Common myeloid progenitor, CD34-positive (primary cell): ENCODE data around the gene CHPF2.

ENCODE experiments used
- CTCF ChIA-PET: fragments of 350-600 bp; sonication (Branson Sonifier 250); formaldehyde crosslinking; loops from one replicate; lab custom pipeline; 2021; ENCODE audit warnings: antibody characterized with exemption; lab: Charles Lee
- POLR2A ChIA-PET: fragments of 350-600 bp; sonication (Branson Sonifier 250); formaldehyde crosslinking; loops from one replicate; lab custom pipeline; 2021; ENCODE audit warnings: antibody characterized with exemption; lab: Charles Lee
- DNase-seq, 3 donors: peaks; one replicate each; pipeline versions ENCODE4 v3.0.0 to v3.0.0-alpha.2; 2013
- H3K27ac ChIP-seq, 2 experiments: 1 replicate in 1 of 2; 2 replicates in 1 of 2; pipeline ENCODE4 v1.7.0; 2013; ENCODE audit warnings: inconsistent platforms in 2 of 2, low read length in 2 of 2, mild to moderate bottlenecking in 2 of 2, low read depth in 1 of 2, moderate library complexity in 1 of 2; ENCODE audit not compliant: severe bottlenecking in 2 of 2, insufficient read depth in 1 of 2, poor library complexity in 1 of 2
- H3K27me3 ChIP-seq, 5 experiments: replicated peaks in 2 of 5; 1 replicate in 3 of 5; 2 replicates in 2 of 5; pipeline versions ENCODE4 v1.6.1 to v1.7.0; 2013; ENCODE audit warnings: low read length in 4 of 5, mild to moderate bottlenecking in 2 of 5, moderate library complexity in 2 of 5, inconsistent platforms in 1 of 5; ENCODE audit not compliant: insufficient read depth in 5 of 5, control insufficient read depth in 4 of 5
- H3K36me3 ChIP-seq, 4 experiments: 1 replicate in 2 of 4; 2 replicates in 2 of 4; pipeline versions ENCODE4 v1.6.1 to v1.7.0; 2013; ENCODE audit warnings: low read length in 3 of 4, control low read depth in 1 of 4, mild to moderate bottlenecking in 1 of 4; ENCODE audit not compliant: control insufficient read depth in 4 of 4, insufficient read depth in 4 of 4
- H3K4me1 ChIP-seq, 4 experiments: 1 replicate in 3 of 4; 2 replicates in 1 of 4; pipeline versions ENCODE4 v1.6.1 to v1.7.1; 2013; ENCODE audit warnings: low read length in 3 of 4, mild to moderate bottlenecking in 3 of 4, control low read depth in 1 of 4, inconsistent platforms in 1 of 4, moderate library complexity in 1 of 4; ENCODE audit not compliant: control insufficient read depth in 4 of 4, insufficient read depth in 4 of 4; ENCODE audit errors: control extremely low read depth in 1 of 4
- H3K4me3 ChIP-seq, 7 experiments: 1 replicate in 4 of 7; 2 replicates in 3 of 7; pipeline versions ENCODE4 v1.5.1 to v1.7.0; 2013; ENCODE audit warnings: mild to moderate bottlenecking in 7 of 7, low read length in 6 of 7, moderate library complexity in 6 of 7, inconsistent platforms in 2 of 7, low read depth in 2 of 7, control low read depth in 1 of 7; ENCODE audit not compliant: insufficient read depth in 4 of 7, control insufficient read depth in 1 of 7; ENCODE audit errors: extremely low read depth in 1 of 7
- H3K9me3 ChIP-seq, 5 experiments: 1 replicate in 4 of 5; 2 replicates in 1 of 5; pipeline versions ENCODE4 v1.6.1 to v1.7.1; 2013; ENCODE audit warnings: low read length in 4 of 5, mild to moderate bottlenecking in 2 of 5, inconsistent platforms in 1 of 5, low read depth in 1 of 5, moderate library complexity in 1 of 5; ENCODE audit not compliant: control insufficient read depth in 4 of 5, insufficient read depth in 2 of 5; ENCODE audit errors: control extremely low read depth in 1 of 5
- WGBS: methylation state at CpG from one replicate; pipeline ENCODE4 v1.1.5; 2013; ENCODE audit not compliant: insufficient coverage; 5-methylcytosine and 5-hydroxymethylcytosine counted together

Gene CHPF2

DNA sequence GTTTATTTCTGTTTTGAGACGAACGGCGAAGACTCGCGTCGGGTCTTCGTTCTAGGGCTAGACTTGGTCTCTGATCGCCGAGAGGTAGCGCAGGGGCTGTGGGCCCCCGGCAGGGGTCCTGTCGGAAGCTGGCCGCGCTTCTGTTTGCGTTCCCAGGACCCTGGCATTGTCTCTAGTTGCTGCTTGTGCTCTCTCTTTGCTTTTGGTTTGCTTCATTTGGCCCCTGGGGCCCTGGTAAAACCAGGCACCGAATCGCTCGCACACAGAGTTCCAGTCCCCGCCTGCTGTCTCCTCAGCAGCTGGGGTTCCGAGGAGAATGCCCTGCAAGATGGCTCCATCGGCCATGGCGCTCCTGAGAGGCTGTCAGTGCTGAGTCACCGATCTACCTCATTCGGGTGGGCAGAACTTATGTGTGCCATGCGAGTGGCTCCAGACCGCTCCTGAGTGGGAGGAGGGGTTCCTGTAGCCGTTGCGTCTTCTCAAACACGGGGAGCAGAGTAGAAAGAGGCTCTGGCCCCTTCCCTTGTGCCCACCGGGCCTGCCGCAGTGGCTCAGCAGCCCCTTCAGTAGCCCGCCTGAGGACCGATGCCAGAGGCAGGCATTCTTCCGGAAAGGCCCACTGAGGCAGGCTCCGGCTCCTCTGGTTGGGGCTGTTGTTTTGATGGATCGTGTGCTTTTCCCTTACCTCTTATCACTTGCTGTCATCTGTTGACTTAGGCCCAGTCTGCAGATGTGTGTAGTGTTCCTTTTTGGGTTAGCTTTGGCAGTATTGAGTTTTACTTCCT, 826 bp downstream of the CHPF2 start:
- H3K27ac ChIP-seq: peak overlapping the region; percentile 98
- H3K27me3 ChIP-seq: no peaks in the 10 kb centered on the region
- WGBS: under 1% methylated on average over 36 of the region's 36 CpGs
- CTCF ChIA-PET: interaction anchor here (0.8 to 5.8 kb wide), 3 partner anchors 12 to 25 kb away, joined by 3 to 72 read pairs (median 5); partner anchors contain the start of gene SMARCD3
- H3K4me1 ChIP-seq: peaks cover 8 to 31% (median 27%) of the 10 kb centered on the region in 4 experiments
- no peaks in the 10 kb centered on the region for H3K9me3 ChIP-seq
- H3K36me3 ChIP-seq: peaks cover 6 to 38% (median 32%) of the 10 kb centered on the region in 4 experiments
- peak overlapping the region; percentile 92 to 98 (median 97) for H3K4me3 ChIP-seq
- DNase-seq: peak; percentile 93 to 97 (median 96)
- POLR2A ChIA-PET: interaction anchor here (1.0 to 3.4 kb wide), 4 partner anchors 11 to 42 kb away, joined by 3 to 15 read pairs (median 5); no protein-coding TSS in a partner anchor

DNA sequence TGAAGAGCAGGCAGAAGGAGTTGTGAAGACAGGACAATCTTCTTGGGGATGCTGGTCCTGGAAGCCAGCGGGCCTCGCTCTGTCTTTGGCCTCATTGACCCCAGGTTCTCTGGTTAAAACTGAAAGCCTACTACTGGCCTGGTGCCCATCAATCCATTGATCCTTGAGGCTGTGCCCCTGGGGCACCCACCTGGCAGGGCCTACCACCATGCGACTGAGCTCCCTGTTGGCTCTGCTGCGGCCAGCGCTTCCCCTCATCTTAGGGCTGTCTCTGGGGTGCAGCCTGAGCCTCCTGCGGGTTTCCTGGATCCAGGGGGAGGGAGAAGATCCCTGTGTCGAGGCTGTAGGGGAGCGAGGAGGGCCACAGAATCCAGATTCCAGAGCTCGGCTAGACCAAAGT, 1.5 kb downstream of the CHPF2 start:
- no peaks in the 10 kb centered on the region for H3K9me3 ChIP-seq
- H3K4me1 ChIP-seq: peaks cover 8 to 30% (median 25%) of the 10 kb centered on the region in 4 experiments
- peaks cover 6 to 45% (median 36%) of the 10 kb centered on the region in 4 experiments for H3K36me3 ChIP-seq
- no peak for DNase-seq
- no peaks in the 10 kb centered on the region for H3K27me3 ChIP-seq
- ChIA-PET CTCF (interaction anchor here (1.0 to 5.8 kb wide), 2 partner anchors 12 kb away, joined by 3 to 72 read pairs; partner anchors contain the start of gene SMARCD3), POLR2A (interaction anchor here (1.9 to 3.4 kb wide), 2 partner anchors 10 to 26 kb away, joined by 6 to 15 read pairs; no protein-coding TSS in a partner anchor)
- H3K4me3 ChIP-seq: peak overlapping the region in 6 of 7 experiments; percentile 92 to 98 (median 96)
- H3K27ac ChIP-seq: peak overlapping the region; percentile 98
- WGBS: 57% methylated on average over 8 of the region's 9 CpGs

DNA sequence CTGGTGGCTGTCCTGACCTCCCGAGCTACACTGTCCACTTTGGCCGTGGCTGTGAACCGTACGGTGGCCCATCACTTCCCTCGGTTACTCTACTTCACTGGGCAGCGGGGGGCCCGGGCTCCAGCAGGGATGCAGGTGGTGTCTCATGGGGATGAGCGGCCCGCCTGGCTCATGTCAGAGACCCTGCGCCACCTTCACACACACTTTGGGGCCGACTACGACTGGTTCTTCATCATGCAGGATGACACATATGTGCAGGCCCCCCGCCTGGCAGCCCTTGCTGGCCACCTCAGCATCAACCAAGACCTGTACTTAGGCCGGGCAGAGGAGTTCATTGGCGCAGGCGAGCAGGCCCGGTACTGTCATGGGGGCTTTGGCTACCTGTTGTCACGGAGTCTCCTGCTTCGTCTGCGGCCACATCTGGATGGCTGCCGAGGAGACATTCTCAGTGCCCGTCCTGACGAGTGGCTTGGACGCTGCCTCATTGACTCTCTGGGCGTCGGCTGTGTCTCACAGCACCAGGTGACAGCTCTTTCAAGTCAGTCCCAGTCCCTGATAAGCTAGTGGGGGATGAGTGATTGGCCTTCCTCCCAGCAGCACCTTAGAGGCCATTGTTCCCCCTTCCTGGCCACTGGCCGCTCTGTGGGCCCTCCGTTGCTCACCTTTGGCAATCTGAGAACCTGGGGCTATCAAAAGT, 3.0 kb downstream of the CHPF2 start:
- ChIA-PET CTCF (interaction anchor here (1.0 to 5.8 kb wide), 2 partner anchors 10 to 13 kb away, joined by 3 to 72 read pairs; partner anchors contain the start of gene SMARCD3), POLR2A (interaction anchor here (3.4 kb wide), 1 partner anchor 8 kb away, joined by 15 read pairs; no protein-coding TSS in a partner anchor)
- Histone ChIP-seq H3K4me3 (no peak overlapping the region), H3K4me1 (peaks cover 8 to 30% (median 25%) of the 10 kb centered on the region in 4 experiments), H3K9me3 (no peaks in the 10 kb centered on the region), H3K27me3 (no peaks in the 10 kb centered on the region), H3K27ac (no peak overlapping the region), H3K36me3 (peaks cover 11 to 59% (median 49%) of the 10 kb centered on the region in 4 experiments)
- DNase-seq: no peak
- WGBS: 96% methylated on average over 28 of the region's 28 CpGs

DNA sequence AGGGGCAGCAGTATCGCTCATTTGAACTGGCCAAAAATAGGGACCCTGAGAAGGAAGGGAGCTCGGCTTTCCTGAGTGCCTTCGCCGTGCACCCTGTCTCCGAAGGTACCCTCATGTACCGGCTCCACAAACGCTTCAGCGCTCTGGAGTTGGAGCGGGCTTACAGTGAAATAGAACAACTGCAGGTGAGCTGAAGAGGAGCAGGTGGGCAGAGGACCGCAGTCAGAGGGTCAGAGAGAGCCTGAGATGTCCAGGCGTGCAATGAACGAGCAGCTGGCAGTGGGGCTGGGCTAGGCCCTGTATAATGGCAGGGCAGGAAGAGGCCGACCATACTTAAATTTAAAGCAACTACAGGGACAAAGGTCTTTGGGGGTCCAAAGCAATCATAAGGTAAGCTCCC, 4.1 kb downstream of the CHPF2 start:
- no peaks in the 10 kb centered on the region for H3K9me3 ChIP-seq
- no peak overlapping the region for H3K4me3 ChIP-seq
- WGBS: 100% methylated on average over 13 of the region's 13 CpGs
- CTCF ChIA-PET: interaction anchor here (0.6 to 5.8 kb wide), 8 partner anchors 8 to 124 kb away, joined by 3 to 72 read pairs (median 4); partner anchors contain the start of gene SMARCD3
- DNase-seq: no peak
- POLR2A ChIA-PET: interaction anchor here (0.5 to 0.7 kb wide), 2 partner anchors 9 kb away, joined by 3 to 4 read pairs; partner anchors contain the start of gene ABCF2
- H3K27ac ChIP-seq: no peak overlapping the region
- H3K36me3 ChIP-seq: peaks cover 11 to 63% (median 54%) of the 10 kb centered on the region in 4 experiments
- H3K4me1 ChIP-seq: peaks cover 8 to 30% (median 24%) of the 10 kb centered on the region in 4 experiments
- no peaks in the 10 kb centered on the region for H3K27me3 ChIP-seq

DNA sequence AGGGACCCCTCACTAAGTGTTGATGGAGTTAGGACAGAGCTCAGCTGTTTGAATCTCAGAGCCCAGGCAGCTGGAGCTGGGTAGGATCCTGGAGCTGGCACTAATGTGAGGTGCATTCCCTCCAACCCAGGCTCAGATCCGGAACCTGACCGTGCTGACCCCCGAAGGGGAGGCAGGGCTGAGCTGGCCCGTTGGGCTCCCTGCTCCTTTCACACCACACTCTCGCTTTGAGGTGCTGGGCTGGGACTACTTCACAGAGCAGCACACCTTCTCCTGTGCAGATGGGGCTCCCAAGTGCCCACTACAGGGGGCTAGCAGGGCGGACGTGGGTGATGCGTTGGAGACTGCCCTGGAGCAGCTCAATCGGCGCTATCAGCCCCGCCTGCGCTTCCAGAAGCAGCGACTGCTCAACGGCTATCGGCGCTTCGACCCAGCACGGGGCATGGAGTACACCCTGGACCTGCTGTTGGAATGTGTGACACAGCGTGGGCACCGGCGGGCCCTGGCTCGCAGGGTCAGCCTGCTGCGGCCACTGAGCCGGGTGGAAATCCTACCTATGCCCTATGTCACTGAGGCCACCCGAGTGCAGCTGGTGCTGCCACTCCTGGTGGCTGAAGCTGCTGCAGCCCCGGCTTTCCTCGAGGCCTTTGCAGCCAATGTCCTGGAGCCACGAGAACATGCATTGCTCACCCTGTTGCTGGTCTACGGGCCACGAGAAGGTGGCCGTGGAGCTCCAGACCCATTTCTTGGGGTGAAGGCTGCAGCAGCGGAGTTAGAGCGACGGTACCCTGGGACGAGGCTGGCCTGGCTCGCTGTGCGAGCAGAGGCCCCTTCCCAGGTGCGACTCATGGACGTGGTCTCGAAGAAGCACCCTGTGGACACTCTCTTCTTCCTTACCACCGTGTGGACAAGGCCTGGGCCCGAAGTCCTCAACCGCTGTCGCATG, 5.2 kb downstream of the CHPF2 start:
- no peak overlapping the region for H3K4me3 ChIP-seq
- no peak for DNase-seq
- CTCF ChIA-PET: interaction anchor here (1.1 to 5.8 kb wide), 7 partner anchors 8 to 125 kb away, joined by 3 to 72 read pairs (median 4); partner anchors contain the start of gene SMARCD3
- WGBS: 96% methylated on average over 39 of the region's 44 CpGs
- no peak overlapping the region for H3K27ac ChIP-seq
- H3K9me3 ChIP-seq: no peaks in the 10 kb centered on the region
- H3K36me3 ChIP-seq: peaks cover 11 to 64% (median 57%) of the 10 kb centered on the region in 4 experiments
- no peaks in the 10 kb centered on the region for H3K27me3 ChIP-seq
- POLR2A ChIA-PET: interaction anchor here (0.7 kb wide), 1 partner anchor 10 kb away, joined by 3 read pairs; the partner anchor contains the start of gene ABCF2
- H3K4me1 ChIP-seq: peaks cover 3 to 29% (median 18%) of the 10 kb centered on the region in 4 experiments
